Panc1 (cell line): ENCODE measurements around the gene YPEL1. TPM values are rescaled to one million over a fixed set of nuclear protein-coding genes. Genes with fewer than 3 reads are reported as not detected.

Experiments
- ATAC-seq: fragments of 200-7000 bp; cut with Tn5 transposase; 2 replicates; pipeline ENCODE4 v1.9.1; 2020; ENCODE audit warnings: mild to moderate bottlenecking, moderate library complexity
- BruUV-seq: library from RNA; stranded (reverse); fragments of 400-500 nt; replicated peaks from 2 replicates; lab custom pipeline; 2021; lab: Mats Ljungman, UMichigan
- CTCF ChIA-PET: fragments of 300-600 bp; sonication (Branson Sonifier 250); formaldehyde crosslinking; loops from one replicate; lab custom pipeline; 2022; ENCODE audit warnings: antibody characterized with exemption; lab: Charles Lee
- POLR2A ChIA-PET: fragments of 300-600 bp; sonication (Branson Sonifier 250); formaldehyde crosslinking; loops from one replicate; lab custom pipeline; 2022; ENCODE audit warnings: antibody characterized with exemption; lab: Charles Lee
- DNase-seq: peaks from one replicate; pipeline ENCODE4 v3.0.0-alpha.2; 2010; ENCODE audit warnings: low read depth, low spot score
- H3K27ac ChIP-seq: 2 replicates; pipeline ENCODE4 v1.5.1; 2011; ENCODE audit warnings: mild to moderate bottlenecking, low read length, inconsistent platforms
- H3K27me3 ChIP-seq: fragments of 200-500 bp; sonication (Bioruptor generic); 2 replicates; pipeline ENCODE4 v1.6.0; 2014; ENCODE audit warnings: low read length, inconsistent platforms; ENCODE audit not compliant: control insufficient read depth, insufficient read depth
- H3K36me3 ChIP-seq: fragments of 200-500 bp; sonication (Bioruptor generic); 2 replicates; pipeline ENCODE4 v1.5.1; 2014; ENCODE audit warnings: inconsistent platforms, mild to moderate bottlenecking, low read length, moderate library complexity; ENCODE audit not compliant: control insufficient read depth, insufficient read depth
- H3K4me1 ChIP-seq: 2 replicates; pipeline ENCODE4 v1.5.1; 2011; ENCODE audit warnings: inconsistent platforms, mild to moderate bottlenecking, low read length, moderate library complexity; ENCODE audit not compliant: control insufficient read depth, insufficient read depth
- H3K4me3 ChIP-seq, 2 experiments: 2 replicates each; pipeline ENCODE4 v1.5.1; 2011 to 2012; ENCODE audit warnings: low read depth in 2 of 2, low read length in 2 of 2, mild to moderate bottlenecking in 2 of 2, inconsistent platforms in 1 of 2, moderate library complexity in 1 of 2
- H3K9me3 ChIP-seq: fragments of 200-500 bp; sonication (Bioruptor generic); 2 replicates; pipeline ENCODE4 v1.5.1; 2014; ENCODE audit warnings: low read depth, mild to moderate bottlenecking, inconsistent platforms, low read length, moderate library complexity; ENCODE audit not compliant: control insufficient read depth, insufficient read depth
- POLR2AphosphoS5 ChIP-seq: IDR thresholded peaks from 2 replicates; pipeline ENCODE4 v1.6.1; 2012; ENCODE audit warnings: mild to moderate bottlenecking, low read depth, low read length, moderate library complexity
- SIN3A ChIP-seq: IDR thresholded peaks from 2 replicates; pipeline ENCODE4 v1.6.1; 2012; ENCODE audit warnings: low read depth, mild to moderate bottlenecking, low read length, moderate library complexity, borderline replicate concordance; ENCODE audit not compliant: insufficient read depth
- TCF7L2 ChIP-seq: IDR thresholded peaks from 2 replicates; pipeline ENCODE4 v1.6.1; 2011; ENCODE audit warnings: mild to moderate bottlenecking, low read depth, low read length, inconsistent platforms
- in situ Hi-C: cut with HindIII; loops from 2 replicates; pipeline ENCODE4 v1.10.0; 2016; ENCODE audit warnings: low sequenced_read_pairs, low pct_unique_long_range_greater_than_20kb
- intact Hi-C: fragments of 100-400 bp; cut with micrococcal nuclease; formaldehyde crosslinking; loops from one replicate; pipeline ENCODE4 v1.10.0; 2022; ENCODE audit not compliant: unreplicated experiment
- total RNA-seq: library from RNA; stranded (reverse); gene quantifications from one replicate; pipeline ENCODE4 v1.2.1, GENCODE V29; 2021; ENCODE audit not compliant: unreplicated experiment
- TF ChIP-seq, protein P1 (sequence below): fragments of 450-650 bp; IDR thresholded peaks from 2 replicates; pipeline ENCODE4 v1.5.1; 2017; ENCODE audit warnings: mild to moderate bottlenecking
- TF ChIP-seq, protein P2 (sequence below), 2 experiments: IDR thresholded peaks; 2 replicates each; pipeline ENCODE4 v1.6.1; 2011 to 2012; ENCODE audit warnings: low read depth in 2 of 2, control low read depth in 1 of 2, low read length in 1 of 2, mild to moderate bottlenecking in 1 of 2, moderate library complexity in 1 of 2; ENCODE audit not compliant: insufficient read depth in 1 of 2

YPEL1 gene
- total RNA-seq, 1 experiment from 2014 or later: 4.0 TPM

DNA sequence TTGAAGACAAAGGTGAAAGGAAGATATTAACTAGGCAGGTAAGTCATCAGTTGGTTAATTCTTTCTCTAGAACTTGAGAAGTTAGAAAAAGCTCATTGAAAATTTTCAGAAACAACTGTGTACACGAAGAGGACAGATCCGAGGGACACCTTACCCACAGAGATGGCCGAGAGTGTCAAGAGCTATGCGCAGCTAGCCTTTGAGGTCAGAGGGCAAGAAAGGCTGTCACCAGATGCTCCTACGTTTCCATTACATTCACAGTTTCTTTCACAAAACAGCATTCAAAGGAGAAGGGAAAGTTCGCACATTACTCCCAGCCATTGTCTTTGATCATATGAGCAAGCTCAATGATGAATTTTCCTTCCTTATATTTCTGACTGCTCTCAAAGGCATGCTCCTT lies 34.8 kb downstream of the YPEL1 start:
- H3K4me3 ChIP-seq: no peak overlapping the region
- in situ Hi-C loops: no loop called here
- no peak for ATAC-seq

DNA sequence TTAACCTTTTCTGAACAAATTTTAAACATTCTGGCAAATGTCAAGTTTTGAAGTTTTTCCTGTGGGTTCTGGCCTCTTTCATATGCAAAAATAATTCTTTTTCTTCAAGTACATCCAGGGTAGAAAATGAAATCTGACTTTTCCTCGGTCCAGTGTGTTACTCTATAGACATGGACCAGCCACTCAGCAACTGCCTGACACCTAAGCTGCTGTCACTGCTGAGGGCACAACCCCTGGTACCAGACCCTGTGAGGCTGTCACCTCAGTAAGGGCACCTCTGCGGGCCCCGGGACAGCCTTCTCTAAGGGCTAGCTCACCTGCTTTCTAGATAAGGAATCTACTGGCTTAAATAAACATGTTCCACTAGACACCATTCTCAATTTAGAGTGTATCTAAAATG lies 36.0 kb downstream of the YPEL1 start:
- Histone ChIP-seq H3K27me3 (no peaks in the 10 kb centered on the region), H3K27ac (no peak overlapping the region), H3K36me3 (no peaks in the 10 kb centered on the region), H3K9me3 (no peaks in the 10 kb centered on the region), H3K4me1 (peaks cover 5% of the 10 kb centered on the region; the same call in 1 of the 2 replicates), H3K4me3 (no peak overlapping the region)
- ChIA-PET POLR2A (no interaction called here), CTCF (no interaction called here)
- BruUV-seq: no TSS peak
- TF ChIP-seq, protein P1, sequence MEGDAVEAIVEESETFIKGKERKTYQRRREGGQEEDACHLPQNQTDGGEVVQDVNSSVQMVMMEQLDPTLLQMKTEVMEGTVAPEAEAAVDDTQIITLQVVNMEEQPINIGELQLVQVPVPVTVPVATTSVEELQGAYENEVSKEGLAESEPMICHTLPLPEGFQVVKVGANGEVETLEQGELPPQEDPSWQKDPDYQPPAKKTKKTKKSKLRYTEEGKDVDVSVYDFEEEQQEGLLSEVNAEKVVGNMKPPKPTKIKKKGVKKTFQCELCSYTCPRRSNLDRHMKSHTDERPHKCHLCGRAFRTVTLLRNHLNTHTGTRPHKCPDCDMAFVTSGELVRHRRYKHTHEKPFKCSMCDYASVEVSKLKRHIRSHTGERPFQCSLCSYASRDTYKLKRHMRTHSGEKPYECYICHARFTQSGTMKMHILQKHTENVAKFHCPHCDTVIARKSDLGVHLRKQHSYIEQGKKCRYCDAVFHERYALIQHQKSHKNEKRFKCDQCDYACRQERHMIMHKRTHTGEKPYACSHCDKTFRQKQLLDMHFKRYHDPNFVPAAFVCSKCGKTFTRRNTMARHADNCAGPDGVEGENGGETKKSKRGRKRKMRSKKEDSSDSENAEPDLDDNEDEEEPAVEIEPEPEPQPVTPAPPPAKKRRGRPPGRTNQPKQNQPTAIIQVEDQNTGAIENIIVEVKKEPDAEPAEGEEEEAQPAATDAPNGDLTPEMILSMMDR: no peak
- TF ChIP-seq, protein P2, sequence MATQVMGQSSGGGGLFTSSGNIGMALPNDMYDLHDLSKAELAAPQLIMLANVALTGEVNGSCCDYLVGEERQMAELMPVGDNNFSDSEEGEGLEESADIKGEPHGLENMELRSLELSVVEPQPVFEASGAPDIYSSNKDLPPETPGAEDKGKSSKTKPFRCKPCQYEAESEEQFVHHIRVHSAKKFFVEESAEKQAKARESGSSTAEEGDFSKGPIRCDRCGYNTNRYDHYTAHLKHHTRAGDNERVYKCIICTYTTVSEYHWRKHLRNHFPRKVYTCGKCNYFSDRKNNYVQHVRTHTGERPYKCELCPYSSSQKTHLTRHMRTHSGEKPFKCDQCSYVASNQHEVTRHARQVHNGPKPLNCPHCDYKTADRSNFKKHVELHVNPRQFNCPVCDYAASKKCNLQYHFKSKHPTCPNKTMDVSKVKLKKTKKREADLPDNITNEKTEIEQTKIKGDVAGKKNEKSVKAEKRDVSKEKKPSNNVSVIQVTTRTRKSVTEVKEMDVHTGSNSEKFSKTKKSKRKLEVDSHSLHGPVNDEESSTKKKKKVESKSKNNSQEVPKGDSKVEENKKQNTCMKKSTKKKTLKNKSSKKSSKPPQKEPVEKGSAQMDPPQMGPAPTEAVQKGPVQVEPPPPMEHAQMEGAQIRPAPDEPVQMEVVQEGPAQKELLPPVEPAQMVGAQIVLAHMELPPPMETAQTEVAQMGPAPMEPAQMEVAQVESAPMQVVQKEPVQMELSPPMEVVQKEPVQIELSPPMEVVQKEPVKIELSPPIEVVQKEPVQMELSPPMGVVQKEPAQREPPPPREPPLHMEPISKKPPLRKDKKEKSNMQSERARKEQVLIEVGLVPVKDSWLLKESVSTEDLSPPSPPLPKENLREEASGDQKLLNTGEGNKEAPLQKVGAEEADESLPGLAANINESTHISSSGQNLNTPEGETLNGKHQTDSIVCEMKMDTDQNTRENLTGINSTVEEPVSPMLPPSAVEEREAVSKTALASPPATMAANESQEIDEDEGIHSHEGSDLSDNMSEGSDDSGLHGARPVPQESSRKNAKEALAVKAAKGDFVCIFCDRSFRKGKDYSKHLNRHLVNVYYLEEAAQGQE (IDR thresholded peaks at IDR 0.05; ENCODE audit: insufficient read depth in 1 of 2, low read depth in 2 of 2, low read length in 1 of 2): no peak
- TF ChIP-seq POLR2AphosphoS5 (no peak), SIN3A (no peak), TCF7L2 (no peak)
- intact Hi-C loops (no loop called here), in situ Hi-C loops (no loop called here)
- ATAC-seq (no peak), DNase-seq (no peak)

More for the DNA sequence above, 34.8 kb downstream of the YPEL1 start:
- no peak for TF ChIP-seq TCF7L2
- no peak for TF ChIP-seq SIN3A
- H3K27me3 ChIP-seq: no peaks in the 10 kb centered on the region
- H3K4me1 ChIP-seq: peaks cover 5% of the 10 kb centered on the region; the same call in 1 of the 2 replicates
- DNase-seq: no peak
- no peak overlapping the region for H3K27ac ChIP-seq
- intact Hi-C loops: no loop called here
- ChIA-PET CTCF (no interaction called here), POLR2A (interaction anchor here (0.7 kb wide), 1 partner anchor 72 kb away, joined by 3 read pairs; no protein-coding TSS in a partner anchor)
- no peaks in the 10 kb centered on the region for H3K9me3 ChIP-seq
- no peaks in the 10 kb centered on the region for H3K36me3 ChIP-seq
- BruUV-seq: no TSS peak

DNA sequence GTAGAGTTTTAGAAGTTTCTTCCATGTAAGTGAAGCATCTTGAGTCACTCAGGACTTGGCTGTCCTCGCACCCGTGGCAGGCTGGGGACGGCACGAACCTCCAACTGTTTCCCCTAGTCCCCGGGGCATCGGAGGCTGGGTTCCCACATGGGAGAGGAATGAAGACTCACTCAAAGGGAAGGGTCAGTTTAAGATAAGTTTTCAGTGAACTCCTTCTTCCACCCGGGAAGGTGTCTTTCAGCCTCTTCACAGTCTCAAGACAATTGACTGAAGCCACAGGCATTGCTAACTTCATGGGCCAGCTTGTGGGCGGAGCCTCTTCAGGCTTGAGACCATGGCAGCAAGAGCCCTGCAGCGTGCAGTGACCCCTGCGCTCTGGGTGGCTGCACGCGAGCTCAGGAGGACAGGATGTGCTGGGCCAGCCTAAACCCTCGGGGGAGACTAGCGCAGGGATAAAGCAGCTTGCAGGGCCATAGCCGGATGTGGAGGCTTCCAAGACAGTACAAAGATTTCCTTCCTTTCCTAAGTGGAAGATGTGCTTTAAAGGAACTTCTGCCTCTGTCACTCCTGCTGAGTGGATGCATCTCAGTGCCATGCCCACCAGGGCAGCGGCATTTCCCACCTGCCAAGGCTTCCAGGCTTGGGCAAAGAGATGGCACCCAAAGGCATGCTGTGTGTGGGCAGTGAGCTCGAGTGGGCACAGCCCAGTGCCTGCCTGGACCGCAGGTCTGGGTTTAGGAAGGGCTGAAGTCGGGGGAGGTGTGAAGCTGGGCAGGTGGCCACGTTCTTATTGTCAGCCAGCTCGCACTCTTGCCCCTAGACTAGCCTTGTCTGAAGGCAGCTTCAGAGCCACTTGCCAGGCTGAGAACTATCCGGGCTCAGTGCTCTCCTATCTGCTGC lies 36.9 kb downstream of the YPEL1 start:
- H3K4me3 ChIP-seq: no peak overlapping the region
- no peaks in the 10 kb centered on the region for H3K9me3 ChIP-seq
- H3K27me3 ChIP-seq: no peaks in the 10 kb centered on the region
- no peaks in the 10 kb centered on the region for H3K36me3 ChIP-seq
- ChIA-PET CTCF (no interaction called here), POLR2A (interaction anchor here (0.6 kb wide), 1 partner anchor 19 kb away, joined by 7 read pairs; no protein-coding TSS in a partner anchor)
- intact Hi-C loops (no loop called here), in situ Hi-C loops (no loop called here)
- no peak for ATAC-seq
- peaks cover 5% of the 10 kb centered on the region; the same call in 1 of the 2 replicates for H3K4me1 ChIP-seq
- DNase-seq: no peak
- no peak overlapping the region for H3K27ac ChIP-seq
- TF ChIP-seq, protein P2 (IDR thresholded peaks at IDR 0.05; ENCODE audit: insufficient read depth in 1 of 2, low read depth in 2 of 2, low read length in 1 of 2): no peak
- TF ChIP-seq TCF7L2 (no peak), SIN3A (no peak), POLR2AphosphoS5 (no peak)
- no TSS peak for BruUV-seq
